ENCODE data around the gene RECQL5. TPM values are rescaled to one million over a fixed set of nuclear protein-coding genes. Genes with fewer than 3 reads are reported as not detected.

Gene RECQL5
- total RNA-seq, 2 donors from 2014 or later, result 54.3 TPM

DNA sequence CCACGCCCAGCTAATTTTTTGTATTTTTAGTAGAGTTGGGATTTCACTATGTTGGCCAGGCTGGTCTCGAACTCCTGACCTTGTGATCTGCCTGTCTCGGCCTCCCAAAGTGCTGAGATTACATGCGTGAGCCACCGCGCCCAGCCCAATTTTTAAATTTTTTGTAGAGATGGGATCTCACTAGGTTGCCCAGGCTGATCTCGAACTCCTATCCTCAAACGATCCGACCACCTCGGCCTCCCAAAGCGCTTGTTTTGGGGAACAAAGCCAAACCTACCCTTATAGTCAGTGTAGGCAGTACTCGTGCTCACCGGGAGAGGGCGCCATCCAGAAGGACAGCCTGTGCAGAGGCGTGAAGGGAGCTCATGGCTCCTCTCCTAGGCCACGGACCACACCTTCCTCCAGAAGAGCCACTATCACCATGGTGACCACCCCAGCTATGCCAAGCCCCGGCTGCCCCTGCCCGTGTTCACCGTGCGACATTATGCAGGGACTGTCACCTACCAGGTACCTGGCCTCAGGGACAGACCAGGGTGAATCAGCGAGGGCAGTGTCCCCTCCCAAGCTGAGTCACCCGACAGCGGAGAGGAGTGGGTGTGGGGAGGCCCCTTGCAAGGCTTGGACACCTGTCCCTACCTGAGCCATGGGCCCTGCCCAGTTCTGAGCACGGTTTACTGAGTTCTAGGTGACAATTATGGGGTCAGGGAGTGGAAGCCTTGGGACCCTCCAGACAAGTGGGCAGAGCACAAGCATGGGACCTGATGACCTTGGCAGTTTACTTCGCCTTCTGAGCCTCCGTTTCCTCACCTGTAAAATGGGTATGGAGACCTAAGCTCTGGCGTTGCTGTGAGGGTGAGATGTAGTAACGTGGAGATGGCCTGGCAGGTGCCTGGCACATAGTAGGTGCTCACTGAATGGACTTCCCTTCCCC, 65.6 kb downstream of the RECQL5 start:
- H3K4me1 Mint-ChIP-seq, result no peaks in the 10 kb centered on the region
- 68 to 75% methylated on average over 23 to 28 of the region's 28 CpGs for WGBS, 2 experiments (ENCODE audit: insufficient coverage in 1 of 2, insufficient read length in 1 of 2)

DNA sequence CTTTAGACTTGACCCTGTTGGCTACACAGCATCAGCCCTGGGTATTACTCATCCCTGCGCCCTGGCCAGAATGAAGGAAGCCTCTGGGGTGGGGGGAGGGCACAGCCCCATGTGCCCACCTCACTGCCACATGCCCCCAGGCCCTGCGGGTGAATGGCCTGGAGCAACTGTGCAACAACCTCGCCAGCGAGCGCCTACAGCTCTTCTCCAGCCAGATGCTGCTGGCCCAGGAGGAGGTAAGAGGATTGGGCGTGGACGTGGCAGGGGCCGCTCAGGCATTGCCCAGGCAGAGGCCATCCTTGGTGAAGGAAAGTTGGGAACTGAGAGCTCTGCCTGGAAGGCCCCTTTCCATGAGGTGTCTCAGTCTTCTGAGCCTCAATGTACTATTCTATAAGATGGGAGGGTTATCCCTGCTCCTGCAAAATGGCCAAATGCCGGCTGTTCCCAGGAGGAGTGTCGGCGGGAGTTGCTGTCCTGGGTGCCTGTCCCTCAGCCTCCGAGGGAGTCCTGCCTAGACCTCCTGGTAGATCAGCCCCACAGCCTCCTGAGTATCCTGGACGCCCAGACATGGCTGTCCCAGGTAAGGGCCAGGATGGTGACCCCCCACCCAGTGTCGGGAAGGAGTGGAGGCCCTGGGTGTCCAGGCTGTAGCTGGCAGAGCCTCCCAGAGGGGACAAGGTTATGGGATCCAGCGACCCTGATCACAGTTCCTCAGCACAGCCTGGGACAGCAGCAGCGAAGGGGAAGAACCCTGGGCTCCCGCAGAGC, 70.5 kb downstream of the RECQL5 start:
- H3K4me3 ChIP-seq (ENCODE audit: low read length), result no peak overlapping the region
- H3K4me3 Mint-ChIP-seq, result no peak overlapping the region
- H3K36me3 Mint-ChIP-seq (ENCODE audit: low read depth), result no peaks in the 10 kb centered on the region
- H3K9me3 ChIP-seq (ENCODE audit: control insufficient read depth, low read length), result no peaks in the 10 kb centered on the region
- H3K27me3 Mint-ChIP-seq (ENCODE audit: insufficient read depth), result no peaks in the 10 kb centered on the region
- no peak overlapping the region for H3K27ac Mint-ChIP-seq
- no peaks in the 10 kb centered on the region for H3K9me3 Mint-ChIP-seq
- DNase-seq, result peak; percentile 50
- no peaks in the 10 kb centered on the region for H3K4me1 Mint-ChIP-seq
- TF ChIP-seq, protein P1, sequence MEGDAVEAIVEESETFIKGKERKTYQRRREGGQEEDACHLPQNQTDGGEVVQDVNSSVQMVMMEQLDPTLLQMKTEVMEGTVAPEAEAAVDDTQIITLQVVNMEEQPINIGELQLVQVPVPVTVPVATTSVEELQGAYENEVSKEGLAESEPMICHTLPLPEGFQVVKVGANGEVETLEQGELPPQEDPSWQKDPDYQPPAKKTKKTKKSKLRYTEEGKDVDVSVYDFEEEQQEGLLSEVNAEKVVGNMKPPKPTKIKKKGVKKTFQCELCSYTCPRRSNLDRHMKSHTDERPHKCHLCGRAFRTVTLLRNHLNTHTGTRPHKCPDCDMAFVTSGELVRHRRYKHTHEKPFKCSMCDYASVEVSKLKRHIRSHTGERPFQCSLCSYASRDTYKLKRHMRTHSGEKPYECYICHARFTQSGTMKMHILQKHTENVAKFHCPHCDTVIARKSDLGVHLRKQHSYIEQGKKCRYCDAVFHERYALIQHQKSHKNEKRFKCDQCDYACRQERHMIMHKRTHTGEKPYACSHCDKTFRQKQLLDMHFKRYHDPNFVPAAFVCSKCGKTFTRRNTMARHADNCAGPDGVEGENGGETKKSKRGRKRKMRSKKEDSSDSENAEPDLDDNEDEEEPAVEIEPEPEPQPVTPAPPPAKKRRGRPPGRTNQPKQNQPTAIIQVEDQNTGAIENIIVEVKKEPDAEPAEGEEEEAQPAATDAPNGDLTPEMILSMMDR (conservative IDR thresholded peaks at IDR 0.05), result no peak
- no peak overlapping the region for H3K27ac ChIP-seq (ENCODE audit: low read depth, low read length)
- no peaks in the 10 kb centered on the region for H3K36me3 ChIP-seq (ENCODE audit: control insufficient read depth, insufficient read depth, low read length)
- no peaks in the 10 kb centered on the region for H3K4me1 ChIP-seq (ENCODE audit: control insufficient read depth, insufficient read depth, low read length)
- 92 to 93% methylated on average over 16 to 17 of the region's 17 CpGs for WGBS, 2 experiments (ENCODE audit: insufficient coverage in 1 of 2, insufficient read length in 1 of 2)
- no peak overlapping the region for H3K9ac ChIP-seq (ENCODE audit: extremely low read depth, low read length, poor library complexity, severe bottlenecking)
- H3K27me3 ChIP-seq (ENCODE audit: control insufficient read depth, insufficient read depth, low read length, poor library complexity, severe bottlenecking), result no peaks in the 10 kb centered on the region

More for the DNA sequence above, 65.6 kb downstream of the RECQL5 start:
- no peaks in the 10 kb centered on the region for H3K4me1 ChIP-seq (ENCODE audit: control insufficient read depth, insufficient read depth, low read length)
- H3K9ac ChIP-seq (ENCODE audit: extremely low read depth, low read length, poor library complexity, severe bottlenecking), result no peak overlapping the region
- peak; percentile 98 for DNase-seq
- no peaks in the 10 kb centered on the region for H3K9me3 ChIP-seq (ENCODE audit: control insufficient read depth, low read length)
- H3K36me3 Mint-ChIP-seq (ENCODE audit: low read depth), result no peaks in the 10 kb centered on the region
- H3K27ac Mint-ChIP-seq, result no peak overlapping the region
- TF ChIP-seq, protein P1 (conservative IDR thresholded peaks at IDR 0.05), result peak; percentile 92
- no peaks in the 10 kb centered on the region for H3K9me3 Mint-ChIP-seq
- H3K36me3 ChIP-seq (ENCODE audit: control insufficient read depth, insufficient read depth, low read length), result no peaks in the 10 kb centered on the region
- no peak overlapping the region for H3K27ac ChIP-seq (ENCODE audit: low read depth, low read length)
- no peaks in the 10 kb centered on the region for H3K27me3 ChIP-seq (ENCODE audit: control insufficient read depth, insufficient read depth, low read length, poor library complexity, severe bottlenecking)
- H3K27me3 Mint-ChIP-seq (ENCODE audit: insufficient read depth), result no peaks in the 10 kb centered on the region
- H3K4me3 ChIP-seq (ENCODE audit: low read length), result no peak overlapping the region
- no peak overlapping the region for H3K4me3 Mint-ChIP-seq

DNA sequence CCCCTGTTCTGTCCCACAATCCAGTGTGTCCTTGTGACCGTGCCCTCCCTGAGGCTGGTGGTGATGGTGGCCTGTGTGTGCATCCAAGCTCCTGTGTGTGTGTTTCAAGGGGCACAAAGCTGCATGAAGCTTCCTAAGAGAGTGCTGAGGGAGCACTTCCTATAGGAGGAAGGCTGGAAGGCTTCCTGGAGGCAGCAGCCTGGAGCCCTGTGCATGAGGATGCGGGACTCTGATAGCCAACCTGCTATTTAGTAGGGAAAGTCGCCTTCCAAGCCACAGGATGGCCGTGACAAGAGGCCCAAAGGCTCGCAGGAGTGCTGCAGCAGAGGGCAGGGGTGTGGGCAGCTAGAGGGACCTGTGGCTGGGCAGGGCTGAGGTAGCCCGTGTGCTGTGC, 71.0 kb downstream of the RECQL5 start:
- H3K27ac Mint-ChIP-seq, result no peak overlapping the region
- no peak overlapping the region for H3K4me3 ChIP-seq (ENCODE audit: low read length)
- no peaks in the 10 kb centered on the region for H3K27me3 ChIP-seq (ENCODE audit: control insufficient read depth, insufficient read depth, low read length, poor library complexity, severe bottlenecking)
- H3K27me3 Mint-ChIP-seq (ENCODE audit: insufficient read depth), result no peaks in the 10 kb centered on the region
- TF ChIP-seq, protein P1 (conservative IDR thresholded peaks at IDR 0.05), result no peak
- no peaks in the 10 kb centered on the region for H3K9me3 Mint-ChIP-seq
- 88 to 90% methylated on average over 5 to 6 of the region's 6 CpGs for WGBS, 2 experiments (ENCODE audit: insufficient coverage in 1 of 2, insufficient read length in 1 of 2)
- no peaks in the 10 kb centered on the region for H3K9me3 ChIP-seq (ENCODE audit: control insufficient read depth, low read length)
- H3K4me1 ChIP-seq (ENCODE audit: control insufficient read depth, insufficient read depth, low read length), result no peaks in the 10 kb centered on the region
- no peaks in the 10 kb centered on the region for H3K4me1 Mint-ChIP-seq
- H3K27ac ChIP-seq (ENCODE audit: low read depth, low read length), result no peak overlapping the region
- no peaks in the 10 kb centered on the region for H3K36me3 ChIP-seq (ENCODE audit: control insufficient read depth, insufficient read depth, low read length)
- no peaks in the 10 kb centered on the region for H3K36me3 Mint-ChIP-seq (ENCODE audit: low read depth)
- H3K9ac ChIP-seq (ENCODE audit: extremely low read depth, low read length, poor library complexity, severe bottlenecking), result no peak overlapping the region
- DNase-seq, result no peak
- H3K4me3 Mint-ChIP-seq, result no peak overlapping the region
